Anterior cingulate cortex (tissue), 58 donors: ENCODE data around the gene DCAF15.

ENCODE experiments used
- DNase-seq, 58 donors: peaks; one replicate each; lab custom pipeline; 2025; lab: John Stamatoyannopoulos, UW

The DCAF15 gene

GRCh38 chr19:13987101-13987890, 35.0 kb downstream of the DCAF15 start:
- DNase-seq: peak in 41 of 58 donors; percentile 7 to 74 (median 32)

- no peak for DNase-seq
Measured at GRCh38 chr19:13989487-13989886, 37.2 kb downstream of the DCAF15 start.

GRCh38 chr19:13990085-13990484, 37.8 kb downstream of the DCAF15 start:
- no peak for DNase-seq

GRCh38 chr19:13992025-13992424, 39.7 kb downstream of the DCAF15 start:
- DNase-seq: no peak

GRCh38 chr19:13993590-13994300, 41.4 kb downstream of the DCAF15 start:
- no peak for DNase-seq

- peak in 27 of 58 donors; percentile 5 to 62 (median 37) for DNase-seq
Measured at GRCh38 chr19:13995017-13995728, 42.9 kb downstream of the DCAF15 start.

- no peak for DNase-seq
Measured at GRCh38 chr19:13995878-13996765, 43.8 kb downstream of the DCAF15 start.

- no peak for DNase-seq
Measured at GRCh38 chr19:13996928-13997630, 44.8 kb downstream of the DCAF15 start.

- no peak for DNase-seq
Measured at GRCh38 chr19:13997631-13997962, 45.3 kb downstream of the DCAF15 start.

- DNase-seq: no peak
Measured at GRCh38 chr19:13998426-13998825, 46.1 kb downstream of the DCAF15 start.

- no peak for DNase-seq
Measured at GRCh38 chr19:13999085-13999484, 46.8 kb downstream of the DCAF15 start.

GRCh38 chr19:14000691-14001375, 48.5 kb downstream of the DCAF15 start:
- DNase-seq: no peak

- DNase-seq: no peak
Measured at GRCh38 chr19:14002571-14003250, 50.4 kb downstream of the DCAF15 start.

- no peak for DNase-seq
Measured at GRCh38 chr19:14003251-14004055, 51.1 kb downstream of the DCAF15 start.

GRCh38 chr19:14004619-14005348, 52.5 kb downstream of the DCAF15 start:
- DNase-seq: peak in 46 of 58 donors; percentile 11 to 76 (median 46)

GRCh38 chr19:14005349-14006084, 53.2 kb downstream of the DCAF15 start:
- DNase-seq: peak in 56 of 58 donors; percentile 9 to 87 (median 73)
